ENCODE results near the gene THSD7A. TPM values are rescaled to one million over a fixed set of nuclear protein-coding genes. Genes with fewer than 3 reads are reported as not detected.

Gene THSD7A
- total and polyA plus RNA-seq, 10 of the 15 experiments (the other 5 are each of a cell fraction or from before 2014, with no cell fraction given): 0.03 to 0.09 (median 0.03) TPM; not detected in 7

GRCh38 chr7:11727864-11728263 lies 104.1 kb downstream of the THSD7A start:
- no peak overlapping the region for H2AFZ ChIP-seq (ENCODE audit: control insufficient read depth, low read depth, low read length)
- H3K79me2 ChIP-seq (ENCODE audit: control insufficient read depth, insufficient read depth, low read length): no peaks in the 10 kb centered on the region
- no peaks in the 10 kb centered on the region for H3K36me3 ChIP-seq (ENCODE audit: control insufficient read depth in 2 of 2, insufficient read depth in 2 of 2, low read length in 1 of 2)
- ChIA-PET RAD21 (ENCODE audit: unreplicated experiment) (no interaction called here), SMC1A (ENCODE audit: uncharacterized antibody, unreplicated experiment) (interaction anchor here (1.5 kb wide), 1 partner anchor 21 kb away, joined by 3 read pairs; no protein-coding TSS in a partner anchor), CTCF (interaction anchor here (0.7 kb wide), 1 partner anchor 522 kb away, joined by 3 read pairs; no protein-coding TSS in a partner anchor), POLR2A (interaction anchor here (0.6 kb wide), 1 partner anchor 22 kb away, joined by 3 read pairs; no protein-coding TSS in a partner anchor)
- FAIRE-seq: no peak
- no peak overlapping the region for H3K4me3 ChIP-seq
- no peak overlapping the region for H3K27ac ChIP-seq (ENCODE audit: control insufficient read depth, insufficient read depth)
- no peak overlapping the region for H3K4me2 ChIP-seq (ENCODE audit: control insufficient read depth, insufficient read depth)
- H4K20me1 ChIP-seq (ENCODE audit: control insufficient read depth, insufficient read depth): no peaks in the 10 kb centered on the region
- in situ Hi-C loops (cut with MboI) (no loop called here), intact Hi-C loops (cut with micrococcal nuclease; ENCODE audit: unreplicated experiment) (no loop called here)
- TF ChIP-seq IRF4 (IDR thresholded peaks at IDR 0.05; ENCODE audit: low read depth, low read length) (no peak), CHD1 (IDR thresholded peaks at IDR 0.05; ENCODE audit: low read depth, low read length) (no peak), CREM (IDR thresholded peaks at IDR 0.05; ENCODE audit: low read depth) (no peak), BMI1 (IDR thresholded peaks at IDR 0.05; ENCODE audit: borderline replicate concordance) (no peak), EZH2 (IDR thresholded peaks at IDR 0.05; ENCODE audit: borderline replicate concordance, control insufficient read depth, low read depth, low read length) (no peak), ZNF274 (IDR thresholded peaks at IDR 0.05; ENCODE audit: insufficient read depth, insufficient read length) (no peak), HCFC1 (IDR thresholded peaks at IDR 0.05; ENCODE audit: low read length) (no peak), POLR2AphosphoS5 (IDR thresholded peaks at IDR 0.05; ENCODE audit: low read length) (no peak), RFX5 (IDR thresholded peaks at IDR 0.05; ENCODE audit: low read depth, low read length) (no peak), MXI1 (IDR thresholded peaks at IDR 0.05; ENCODE audit: low read depth, low read length) (no peak), SUPT20H (IDR thresholded peaks at IDR 0.05; ENCODE audit: borderline replicate concordance, control insufficient read depth, low read depth, low read length) (no peak)
- TF ChIP-seq, protein P1, sequence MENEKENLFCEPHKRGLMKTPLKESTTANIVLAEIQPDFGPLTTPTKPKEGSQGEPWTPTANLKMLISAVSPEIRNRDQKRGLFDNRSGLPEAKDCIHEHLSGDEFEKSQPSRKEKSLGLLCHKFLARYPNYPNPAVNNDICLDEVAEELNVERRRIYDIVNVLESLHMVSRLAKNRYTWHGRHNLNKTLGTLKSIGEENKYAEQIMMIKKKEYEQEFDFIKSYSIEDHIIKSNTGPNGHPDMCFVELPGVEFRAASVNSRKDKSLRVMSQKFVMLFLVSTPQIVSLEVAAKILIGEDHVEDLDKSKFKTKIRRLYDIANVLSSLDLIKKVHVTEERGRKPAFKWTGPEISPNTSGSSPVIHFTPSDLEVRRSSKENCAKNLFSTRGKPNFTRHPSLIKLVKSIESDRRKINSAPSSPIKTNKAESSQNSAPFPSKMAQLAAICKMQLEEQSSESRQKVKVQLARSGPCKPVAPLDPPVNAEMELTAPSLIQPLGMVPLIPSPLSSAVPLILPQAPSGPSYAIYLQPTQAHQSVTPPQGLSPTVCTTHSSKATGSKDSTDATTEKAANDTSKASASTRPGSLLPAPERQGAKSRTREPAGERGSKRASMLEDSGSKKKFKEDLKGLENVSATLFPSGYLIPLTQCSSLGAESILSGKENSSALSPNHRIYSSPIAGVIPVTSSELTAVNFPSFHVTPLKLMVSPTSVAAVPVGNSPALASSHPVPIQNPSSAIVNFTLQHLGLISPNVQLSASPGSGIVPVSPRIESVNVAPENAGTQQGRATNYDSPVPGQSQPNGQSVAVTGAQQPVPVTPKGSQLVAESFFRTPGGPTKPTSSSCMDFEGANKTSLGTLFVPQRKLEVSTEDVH (IDR thresholded peaks at IDR 0.05; ENCODE audit: low read depth, partially characterized antibody): no peak
- TF ChIP-seq, protein P2, sequence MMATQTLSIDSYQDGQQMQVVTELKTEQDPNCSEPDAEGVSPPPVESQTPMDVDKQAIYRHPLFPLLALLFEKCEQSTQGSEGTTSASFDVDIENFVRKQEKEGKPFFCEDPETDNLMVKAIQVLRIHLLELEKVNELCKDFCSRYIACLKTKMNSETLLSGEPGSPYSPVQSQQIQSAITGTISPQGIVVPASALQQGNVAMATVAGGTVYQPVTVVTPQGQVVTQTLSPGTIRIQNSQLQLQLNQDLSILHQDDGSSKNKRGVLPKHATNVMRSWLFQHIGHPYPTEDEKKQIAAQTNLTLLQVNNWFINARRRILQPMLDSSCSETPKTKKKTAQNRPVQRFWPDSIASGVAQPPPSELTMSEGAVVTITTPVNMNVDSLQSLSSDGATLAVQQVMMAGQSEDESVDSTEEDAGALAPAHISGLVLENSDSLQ (IDR thresholded peaks at IDR 0.05): no peak
- no TSS peak for BruUV-seq (replicated peaks)
- WGBS (ENCODE audit: insufficient coverage, insufficient replicate concordance, low lambda C conversion rate, missing lambda C conversion rate): 88% methylated on average over 1 of the region's 1 CpG
- ATAC-seq: no peak
- no peaks in the 10 kb centered on the region for H3K4me1 ChIP-seq (ENCODE audit: control insufficient read depth, insufficient read depth, low read length)
- H3K27me3 ChIP-seq (replicated peaks in 1 of 2; ENCODE audit: control insufficient read depth in 2 of 2, insufficient read depth in 2 of 2, low read length in 1 of 2): no peaks in the 10 kb centered on the region
- H3K9me3 ChIP-seq (replicated peaks; ENCODE audit: control insufficient read depth, insufficient read depth, low read length): no peaks in the 10 kb centered on the region
- no peak overlapping the region for H3K9ac ChIP-seq (ENCODE audit: control insufficient read depth, insufficient read depth, low read length)
- no peak for DNase-seq (ENCODE audit: low read depth, low spot score)
